ENCODE data around the gene CERS6.

- no peak for TF ChIP-seq CTCF (IDR thresholded peaks at IDR 0.05; ENCODE audit: poor library complexity, severe bottlenecking)
- TF ChIP-seq POLR2AphosphoS5 (IDR thresholded peaks at IDR 0.05): no peak
- TF ChIP-seq EZH2 (IDR thresholded peaks at IDR 0.05; ENCODE audit: borderline replicate concordance, insufficient read depth, low read length, poor library complexity, severe bottlenecking): no peak
- TF ChIP-seq REST (IDR thresholded peaks at IDR 0.05; ENCODE audit: borderline replicate concordance): no peak
- no peak for TF ChIP-seq MXI1 (conservative IDR thresholded peaks at IDR 0.05; ENCODE audit: poor library complexity, severe bottlenecking)
- TF ChIP-seq SMC3 (conservative IDR thresholded peaks at IDR 0.05; ENCODE audit: poor library complexity): no peak
Measured at GRCh38 chr2:168742258-168742932, 286.3 kb downstream of the CERS6 start.
